SK-N-SH (cell line): Measurements from ENCODE around the gene ARHGAP31. TPM values are rescaled to one million over a fixed set of nuclear protein-coding genes. Genes with fewer than 3 reads are reported as not detected.
"Not testable (repeated sequence)": the region's sequence is repeated elsewhere in the genome, so short reads cannot be mapped to it uniquely, and the experiment has no call there.

Experiments
- CTCF ChIA-PET: fragments of 300-600, 350-600 bp; formaldehyde crosslinking; extraction: SDS; loops from one replicate; lab custom pipeline; 2021; lab: Yijun Ruan, JAX
- POLR2A ChIA-PET: fragments of 350-600 bp; sonication (Branson Sonifier 250); formaldehyde crosslinking; extraction: SDS; loops from one replicate; lab custom pipeline; 2020; ENCODE audit warnings: antibody characterized with exemption, inconsistent platforms; lab: Yijun Ruan, JAX
- DNase-seq: peaks from one replicate; pipeline ENCODE4 v3.0.0; 2012
- H2AFZ ChIP-seq: fragments of 200-600 bp; sonication (generic); 2 replicates; pipeline ENCODE4 v1.8.1; 2016; ENCODE audit warnings: antibody characterized with exemption, mild to moderate bottlenecking, low read depth
- H3F3A ChIP-seq: fragments of 200-600 bp; sonication (generic); replicated peaks from 2 replicates; pipeline ENCODE3; 2016; ENCODE audit warnings: antibody characterized with exemption, mild to moderate bottlenecking; ENCODE audit not compliant: insufficient read depth
- H3K27ac ChIP-seq, 2 experiments: fragments of 200-500 bp in 1 of 2; fragments of 200-600 bp in 1 of 2; sonication (Bioruptor generic) in 1 of 2; sonication (generic), shearing (Covaris generic) in 1 of 2; 2 replicates each; pipeline versions ENCODE4 v1.5.1 to v1.6.1; 2014 to 2016; ENCODE audit warnings: low read depth in 2 of 2, inconsistent platforms in 1 of 2, low read length in 1 of 2, mild to moderate bottlenecking in 1 of 2, mixed read lengths in 1 of 2
- H3K27me3 ChIP-seq: fragments of 200-600 bp; sonication (generic), shearing (Covaris generic); 2 replicates; pipeline ENCODE4 v1.6.1; 2016; ENCODE audit warnings: mixed run types; ENCODE audit not compliant: insufficient read depth
- H3K36me3 ChIP-seq, 2 experiments: fragments of 200-500 bp in 1 of 2; fragments of 200-600 bp in 1 of 2; sonication (Bioruptor generic) in 1 of 2; sonication (generic) in 1 of 2; replicated peaks in 1 of 2; 2 replicates each; pipeline versions ENCODE3 to v1.5.1; 2014 to 2016; ENCODE audit warnings: low read length in 1 of 2, mild to moderate bottlenecking in 1 of 2; ENCODE audit not compliant: insufficient read depth in 2 of 2, control insufficient read depth in 1 of 2
- H3K4me1 ChIP-seq, 2 experiments: fragments of 200-500 bp in 1 of 2; fragments of 200-600 bp in 1 of 2; sonication (Bioruptor generic) in 1 of 2; sonication (generic), shearing (Covaris generic) in 1 of 2; 2 replicates each; pipeline versions ENCODE4 v1.5.1 to v1.6.1; 2014 to 2016; ENCODE audit warnings: low read depth in 1 of 2, low read length in 1 of 2, mixed run types in 1 of 2; ENCODE audit not compliant: insufficient read depth in 2 of 2, control insufficient read depth in 1 of 2
- H3K4me2 ChIP-seq: fragments of 200-600 bp; sonication (generic), shearing (Covaris generic); 2 replicates; pipeline ENCODE4 v1.6.1; 2017; ENCODE audit warnings: mixed run types
- H3K4me3 ChIP-seq, 2 experiments: fragments of 200-500 bp in 1 of 2; fragments of 200-600 bp in 1 of 2; sonication (Bioruptor generic) in 1 of 2; sonication (generic), shearing (Covaris generic) in 1 of 2; 2 replicates each; pipeline versions ENCODE4 v1.5.1 to v1.8.1; 2014 to 2016; ENCODE audit warnings: low read depth in 2 of 2, inconsistent platforms in 1 of 2, low read length in 1 of 2, mild to moderate bottlenecking in 1 of 2, mixed read lengths in 1 of 2, moderate library complexity in 1 of 2
- H3K79me2 ChIP-seq: fragments of 200-600 bp; sonication (generic); 2 replicates; pipeline ENCODE4 v1.8.1; 2017; ENCODE audit warnings: mild to moderate bottlenecking; ENCODE audit not compliant: insufficient read depth
- H3K9ac ChIP-seq: fragments of 200-600 bp; sonication (generic); 2 replicates; pipeline ENCODE4 v1.6.1; 2017; ENCODE audit warnings: mixed run types
- H3K9me2 ChIP-seq: fragments of 200-600 bp; sonication (generic); 2 replicates; pipeline ENCODE4 v1.6.1; 2017; ENCODE audit warnings: mixed run types
- H3K9me3 ChIP-seq: fragments of 200-600 bp; sonication (generic); 2 replicates; pipeline ENCODE4 v1.6.1; 2017; ENCODE audit warnings: mixed run types, mild to moderate bottlenecking, moderate library complexity
- H4K20me1 ChIP-seq: fragments of 200-600 bp; sonication (generic); 2 replicates; pipeline ENCODE4 v1.6.1; 2017; ENCODE audit warnings: mild to moderate bottlenecking, mixed run types; ENCODE audit not compliant: insufficient read depth
- EZH2phosphoT487 ChIP-seq: fragments of 200-600 bp; sonication (generic); IDR thresholded peaks from 2 replicates; pipeline ENCODE4 v1.6.1; 2017; ENCODE audit warnings: low read depth, mixed run types, mild to moderate bottlenecking, antibody characterized with exemption, moderate library complexity, borderline replicate concordance
- FOSL2 ChIP-seq: IDR thresholded peaks from 2 replicates; pipeline ENCODE4 v1.4.0; 2012; ENCODE audit warnings: low read depth, mild to moderate bottlenecking, moderate library complexity, borderline replicate concordance
- FOXJ3 ChIP-seq: sonication (generic); formaldehyde crosslinking; IDR thresholded peaks from 2 replicates; pipeline ENCODE4 v1.5.1; 2020; ENCODE audit warnings: mild to moderate bottlenecking, missing genetic modification reagents
- FOXM1 ChIP-seq: IDR thresholded peaks from 2 replicates; pipeline ENCODE4 v1.4.0; 2012; ENCODE audit warnings: low read depth, mild to moderate bottlenecking
- GABPA ChIP-seq: IDR thresholded peaks from 2 replicates; pipeline ENCODE4 v1.4.0; 2012; ENCODE audit warnings: low read depth, mild to moderate bottlenecking
- GATA2 ChIP-seq: sonication (generic); formaldehyde crosslinking; IDR thresholded peaks from 2 replicates; pipeline ENCODE4 v1.5.0; 2020; ENCODE audit warnings: mild to moderate bottlenecking, missing genetic modification reagents
- MXI1 ChIP-seq: IDR thresholded peaks from 2 replicates; pipeline ENCODE4 v1.6.1; 2012; ENCODE audit warnings: mild to moderate bottlenecking, low read depth, low read length, improper control_type of control experiment
- NRF1 ChIP-seq: IDR thresholded peaks from 2 replicates; pipeline ENCODE4 v1.6.1; 2012; ENCODE audit warnings: low read depth, mild to moderate bottlenecking, low read length
- POLR2AphosphoS5 ChIP-seq: IDR thresholded peaks from 2 replicates; pipeline ENCODE4 v1.6.1; 2012; ENCODE audit warnings: low read depth, low read length
- RAD21 ChIP-seq: IDR thresholded peaks from 2 replicates; pipeline ENCODE4 v1.6.1; 2012; ENCODE audit warnings: mild to moderate bottlenecking, low read length
- RCOR1 ChIP-seq: fragments of 150-350 bp; IDR thresholded peaks from 2 replicates; pipeline ENCODE4 v1.6.1; 2017; ENCODE audit warnings: antibody characterized with exemption, low read length
- RFX5 ChIP-seq: IDR thresholded peaks from 2 replicates; pipeline ENCODE4 v1.6.1; 2012; ENCODE audit warnings: mild to moderate bottlenecking, improper control_type of control experiment, low read length
- RXRA ChIP-seq: IDR thresholded peaks from 2 replicates; pipeline ENCODE4 v1.4.0; 2012; ENCODE audit warnings: low read depth, mild to moderate bottlenecking, borderline replicate concordance
- SIN3A ChIP-seq: IDR thresholded peaks from 2 replicates; pipeline ENCODE4 v1.6.1; 2012; ENCODE audit warnings: low read depth, mild to moderate bottlenecking, low read length, moderate library complexity, borderline replicate concordance
- SMC3 ChIP-seq: IDR thresholded peaks from 2 replicates; pipeline ENCODE4 v1.6.1; 2012; ENCODE audit warnings: low read depth, low read length, improper control_type of control experiment
- TAF1 ChIP-seq: IDR thresholded peaks from 2 replicates; pipeline ENCODE4 v1.6.1; 2012; ENCODE audit warnings: low read depth, mild to moderate bottlenecking, low read length, moderate library complexity, borderline replicate concordance
- USF1 ChIP-seq: IDR thresholded peaks from 2 replicates; pipeline ENCODE4 v1.4.0; 2012; ENCODE audit warnings: low read depth, borderline replicate concordance
- USF2 ChIP-seq: fragments of 150-350 bp; IDR thresholded peaks from 2 replicates; pipeline ENCODE4 v1.6.1; 2017; ENCODE audit warnings: antibody characterized with exemption, low read length, low read depth, borderline replicate concordance
- YY1 ChIP-seq: IDR thresholded peaks from 2 replicates; pipeline ENCODE4 v1.4.0; 2012; ENCODE audit warnings: low read depth, mild to moderate bottlenecking
- WGBS: methylation state at CpG from one replicate; pipeline ENCODE4 v1.1.6; 2017; ENCODE audit warnings: low lambda C conversion rate; 5-methylcytosine and 5-hydroxymethylcytosine counted together
- polyA plus RNA-seq, 3 experiments: library from polyadenylated mRNA; depleted of rRNA; stranded (reverse); fragments of >200 nt; gene quantifications; 2 replicates each; pipeline ENCODE4 v1.2.3, GENCODE V29; 2012
- TF ChIP-seq, protein P1 (sequence below): IDR thresholded peaks from 2 replicates; pipeline ENCODE4; 2012

ARHGAP31 gene
- polyA plus RNA-seq, 1 of the 3 experiments (the other 2 are of a cell fraction): 4.4 TPM

GRCh38 chr3:119305286-119305685 is 11.1 kb downstream of the ARHGAP31 start:
- peaks cover 3 to 20% of the 10 kb centered on the region in 2 experiments for H3K36me3 ChIP-seq
- H3K4me2 ChIP-seq: no peak overlapping the region
- H3K79me2 ChIP-seq: peaks cover 89% of the 10 kb centered on the region
- no peak overlapping the region for H3K9ac ChIP-seq
- H3K27me3 ChIP-seq: no peaks in the 10 kb centered on the region
- no peak overlapping the region for H2AFZ ChIP-seq
- H3K9me3 ChIP-seq: no peaks in the 10 kb centered on the region
- no peak for DNase-seq
- peaks cover 27% of the 10 kb centered on the region for H3F3A ChIP-seq
- no peak for TF ChIP-seq RFX5
- no peak for TF ChIP-seq YY1
- no peak for TF ChIP-seq POLR2AphosphoS5
- no peak for TF ChIP-seq MXI1
- no peak for TF ChIP-seq RAD21
- TF ChIP-seq GABPA: no peak
- no peak for TF ChIP-seq TAF1
- no peak for TF ChIP-seq FOSL2
- no peak for TF ChIP-seq GATA2 (CRISPR knock-in tag)
- TF ChIP-seq RCOR1: no peak
- TF ChIP-seq NRF1: no peak
- no peak for TF ChIP-seq FOXJ3 (CRISPR knock-in tag)
- CTCF ChIA-PET: interaction anchor here (1.0 to 2.1 kb wide), 3 partner anchors 8 to 60 kb away, joined by 3 to 4 read pairs (median 4); no protein-coding TSS in a partner anchor
- no peaks in the 10 kb centered on the region for H3K9me2 ChIP-seq
- peak overlapping the region; percentile 28 to 44; a peak in 3 of 4 replicates for H3K27ac ChIP-seq
- no peaks in the 10 kb centered on the region for H4K20me1 ChIP-seq
- H3K4me1 ChIP-seq: peaks cover 26 to 29% of the 10 kb centered on the region in 2 experiments; a peak in 3 of 4 replicates
- 100% methylated on average over 1 of the region's 1 CpG for WGBS
- POLR2A ChIA-PET: interaction anchor here (1.1 kb wide), 1 partner anchor 9 kb away, joined by 3 read pairs; no protein-coding TSS in a partner anchor
- H3K4me3 ChIP-seq: no peak overlapping the region

DNA sequence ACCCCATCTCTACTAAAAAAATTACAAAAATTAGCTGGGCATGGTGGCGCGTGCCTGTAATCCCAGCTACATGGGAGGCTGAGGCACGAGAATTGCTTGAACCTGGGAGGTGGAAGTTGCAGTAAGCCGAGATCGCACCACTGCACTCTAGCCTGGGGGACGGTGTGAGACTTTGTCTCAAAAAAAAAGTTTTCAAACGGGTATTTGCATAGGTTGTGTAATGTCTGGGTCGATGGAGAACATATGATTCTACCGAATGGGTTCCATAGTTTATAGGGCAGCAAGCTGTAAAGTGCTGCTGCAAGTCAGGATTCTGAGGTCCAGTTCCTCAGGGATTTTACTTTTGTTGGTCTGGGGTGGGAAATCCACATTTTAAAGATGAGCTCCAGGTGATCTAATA is 12.2 kb downstream of the ARHGAP31 start:
- H3K9me3 ChIP-seq, CTCF ChIA-PET, H3K4me3 ChIP-seq, H4K20me1 ChIP-seq, H3K27me3 ChIP-seq, POLR2A ChIA-PET, H3K9ac ChIP-seq, DNase-seq, H3K9me2 ChIP-seq, H3K4me2 ChIP-seq, H2AFZ ChIP-seq: not testable (repeated sequence)
- Histone ChIP-seq H3F3A (peaks cover 38% of the 10 kb centered on the region), H3K79me2 (peaks cover 80% of the 10 kb centered on the region), H3K4me1 (peaks cover 29 to 37% of the 10 kb centered on the region in 2 experiments; a peak in 3 of 4 replicates), H3K36me3 (peaks cover 3 to 20% of the 10 kb centered on the region in 2 experiments), H3K27ac (peak overlapping the region in 1 of 2 experiments; percentile 10; a peak in 1 of 4 replicates)
- WGBS: 98% methylated on average over 9 of the region's 9 CpGs

DNA sequence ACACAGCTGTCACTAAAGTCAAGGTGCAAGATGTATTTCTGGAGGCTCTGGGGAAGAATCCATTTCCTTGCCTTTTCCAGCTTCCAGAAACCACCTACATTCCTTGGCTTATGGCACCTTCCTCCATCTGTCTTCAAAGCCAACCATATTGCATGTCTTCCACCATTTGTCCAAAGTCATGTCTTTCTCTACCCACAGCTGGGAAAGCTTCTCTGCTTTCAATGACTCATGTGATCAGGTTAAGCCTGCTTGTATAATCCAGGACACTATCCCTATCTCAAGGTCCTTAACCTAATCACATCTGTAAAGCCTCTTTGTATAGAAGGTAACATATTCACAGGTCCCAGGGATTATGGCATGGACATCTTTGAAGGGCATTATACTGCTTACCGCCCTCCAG is 14.2 kb downstream of the ARHGAP31 start:
- no peak for DNase-seq
- CTCF ChIA-PET: interaction anchor here (1.1 kb wide), 1 partner anchor 12 kb away, joined by 3 read pairs; no protein-coding TSS in a partner anchor
- H3K4me2 ChIP-seq: no peak overlapping the region
- no peak overlapping the region for H3K4me3 ChIP-seq
- H3K27me3 ChIP-seq: no peaks in the 10 kb centered on the region
- H3K9me3 ChIP-seq: no peaks in the 10 kb centered on the region
- POLR2A ChIA-PET: interaction anchor here (0.7 to 0.8 kb wide), 2 partner anchors 9 to 14 kb away, joined by 3 read pairs; no protein-coding TSS in a partner anchor
- H3K79me2 ChIP-seq: peaks cover 73% of the 10 kb centered on the region
- WGBS: 83% methylated on average over 1 of the region's 1 CpG
- peaks cover 53% of the 10 kb centered on the region for H3F3A ChIP-seq
- peak overlapping the region in 1 of 2 experiments; percentile 96; a peak in 1 of 4 replicates for H3K27ac ChIP-seq
- no peak overlapping the region for H3K9ac ChIP-seq
- H3K4me1 ChIP-seq: peaks cover 25 to 39% of the 10 kb centered on the region in 2 experiments; a peak in 3 of 4 replicates
- H2AFZ ChIP-seq: no peak overlapping the region
- no peaks in the 10 kb centered on the region for H4K20me1 ChIP-seq
- H3K9me2 ChIP-seq: no peaks in the 10 kb centered on the region
- peaks cover 3 to 19% of the 10 kb centered on the region in 2 experiments for H3K36me3 ChIP-seq
- TF ChIP-seq RXRA: no peak
- TF ChIP-seq, protein P1, sequence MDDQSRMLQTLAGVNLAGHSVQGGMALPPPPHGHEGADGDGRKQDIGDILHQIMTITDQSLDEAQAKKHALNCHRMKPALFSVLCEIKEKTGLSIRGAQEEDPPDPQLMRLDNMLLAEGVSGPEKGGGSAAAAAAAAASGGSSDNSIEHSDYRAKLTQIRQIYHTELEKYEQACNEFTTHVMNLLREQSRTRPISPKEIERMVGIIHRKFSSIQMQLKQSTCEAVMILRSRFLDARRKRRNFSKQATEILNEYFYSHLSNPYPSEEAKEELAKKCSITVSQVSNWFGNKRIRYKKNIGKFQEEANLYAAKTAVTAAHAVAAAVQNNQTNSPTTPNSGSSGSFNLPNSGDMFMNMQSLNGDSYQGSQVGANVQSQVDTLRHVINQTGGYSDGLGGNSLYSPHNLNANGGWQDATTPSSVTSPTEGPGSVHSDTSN: no peak
- no peak for TF ChIP-seq TAF1
- TF ChIP-seq USF2: no peak
- TF ChIP-seq MXI1: no peak
- TF ChIP-seq EZH2phosphoT487: no peak
- no peak for TF ChIP-seq FOXJ3 (CRISPR knock-in tag)
- no peak for TF ChIP-seq FOXM1
- TF ChIP-seq SMC3: no peak
- no peak for TF ChIP-seq RFX5
- no peak for TF ChIP-seq RCOR1
- TF ChIP-seq SIN3A: no peak
- no peak for TF ChIP-seq USF1
